Measurements from ENCODE around the gene ASB2. TPM values are rescaled to one million over a fixed set of nuclear protein-coding genes. Genes with fewer than 3 reads are reported as not detected.

The ASB2 gene
- total RNA-seq, 2 donors from 2014 or later, result 115 to 187 TPM

GRCh38 chr14:93963692-93964091 is 12.7 kb downstream of the ASB2 start:
- H3K36me3 ChIP-seq, result peaks cover 43% of the 10 kb centered on the region
- no peak overlapping the region for H3K4me3 ChIP-seq
- H3K27ac ChIP-seq, result peak overlapping the region; percentile 50 to 64

GRCh38 chr14:93962701-93963601 is 13.4 kb downstream of the ASB2 start:
- Histone ChIP-seq H3K4me3 (no peak overlapping the region), H3K9me3 (no peaks in the 10 kb centered on the region), H3K4me1 (peaks cover 0 to 48% of the 10 kb centered on the region in 2 donors), H3K27ac (peak overlapping the region; percentile 50 to 64), H3K36me3 (peaks cover 43% of the 10 kb centered on the region), H3K27me3 (no peaks in the 10 kb centered on the region)
- TF ChIP-seq CTCF (IDR thresholded peaks at IDR 0.05), result no peak
- DNase-seq (ENCODE audit: low spot score), result no peak

More at GRCh38 chr14:93963692-93964091, 12.7 kb downstream of the ASB2 start:
- Histone ChIP-seq H3K27me3 (no peaks in the 10 kb centered on the region), H3K4me1 (peaks cover 0 to 53% of the 10 kb centered on the region in 2 donors), H3K9me3 (no peaks in the 10 kb centered on the region)
- no peak for TF ChIP-seq CTCF (IDR thresholded peaks at IDR 0.05)
- no peak for DNase-seq (ENCODE audit: low spot score)

- no peaks in the 10 kb centered on the region for H3K27me3 ChIP-seq
- no peaks in the 10 kb centered on the region for H3K9me3 ChIP-seq
- peaks cover 43% of the 10 kb centered on the region for H3K36me3 ChIP-seq
- H3K4me3 ChIP-seq, result no peak overlapping the region
- no peak overlapping the region for H3K27ac ChIP-seq
- DNase-seq (ENCODE audit: low spot score), result no peak
- no peak for TF ChIP-seq CTCF (IDR thresholded peaks at IDR 0.05)
- H3K4me1 ChIP-seq, result peaks cover 0 to 48% of the 10 kb centered on the region in 2 donors
These were observed 14.8 kb downstream of the ASB2 start for GRCh38 chr14:93961620-93962019.

- no peak for DNase-seq (ENCODE audit: low spot score)
- Histone ChIP-seq H3K4me1 (peaks cover 0 to 54% of the 10 kb centered on the region in 2 donors), H3K36me3 (peaks cover 43% of the 10 kb centered on the region)
These were observed 15.5 kb downstream of the ASB2 start for GRCh38 chr14:93960774-93961438.

GRCh38 chr14:93960108-93960475 is 16.3 kb downstream of the ASB2 start:
- Histone ChIP-seq H3K36me3 (peaks cover 44% of the 10 kb centered on the region), H3K9me3 (no peaks in the 10 kb centered on the region), H3K4me3 (no peak overlapping the region), H3K27me3 (no peaks in the 10 kb centered on the region), H3K27ac (peak overlapping the region; percentile 73 to 83), H3K4me1 (peaks cover 0 to 54% of the 10 kb centered on the region in 2 donors)
- TF ChIP-seq CTCF (IDR thresholded peaks at IDR 0.05), result no peak
- no peak for DNase-seq (ENCODE audit: low spot score)

More at GRCh38 chr14:93960774-93961438, 15.5 kb downstream of the ASB2 start:
- Histone ChIP-seq H3K9me3 (no peaks in the 10 kb centered on the region), H3K4me3 (no peak overlapping the region), H3K27ac (no peak overlapping the region), H3K27me3 (no peaks in the 10 kb centered on the region)
- no peak for TF ChIP-seq CTCF (IDR thresholded peaks at IDR 0.05)
